SU-DHL-6 (cell line): ENCODE measurements around the gene AMOTL1.

ENCODE experiments used
- H2AFZ ChIP-seq: fragments of 200-600 bp; sonication (generic); 2 replicates; pipeline ENCODE4 v1.6.1; 2014; ENCODE audit warnings: low read depth, mild to moderate bottlenecking, moderate library complexity, mixed read lengths, antibody characterized with exemption, low read length; ENCODE audit not compliant: severe bottlenecking
- H3F3A ChIP-seq: fragments of 200-600 bp; shearing (Covaris generic); 2 replicates; pipeline ENCODE4 v1.6.0; 2016; ENCODE audit warnings: antibody characterized with exemption, mild to moderate bottlenecking; ENCODE audit not compliant: insufficient read depth
- H3K27ac ChIP-seq: fragments of 200-600 bp; sonication (generic); 2 replicates; pipeline ENCODE4 v1.5.1; 2016; ENCODE audit warnings: low read depth, mild to moderate bottlenecking, low read length, moderate library complexity, mixed read lengths
- H3K27me3 ChIP-seq: fragments of 200-600 bp; sonication (generic), shearing (Covaris generic); 2 replicates; pipeline ENCODE4 v1.6.0; 2014; ENCODE audit warnings: mild to moderate bottlenecking, low read length
- H3K36me3 ChIP-seq: fragments of 200-600 bp; sonication (generic); 2 replicates; pipeline ENCODE4 v1.6.1; 2014; ENCODE audit warnings: mild to moderate bottlenecking, low read length, mixed read lengths
- H3K4me2 ChIP-seq: fragments of 300-600, 200-600 bp; shearing (Covaris generic), sonication (generic); 2 replicates; pipeline ENCODE4 v1.6.0; 2014; ENCODE audit warnings: low read length, low read depth, mild to moderate bottlenecking; ENCODE audit not compliant: poor library complexity, severe bottlenecking
- H3K4me3 ChIP-seq: fragments of 200-600 bp; sonication (generic); 2 replicates; pipeline ENCODE4 v1.5.1; 2014; ENCODE audit warnings: antibody characterized with exemption, low read length, mild to moderate bottlenecking, mixed read lengths; ENCODE audit not compliant: insufficient read depth, poor library complexity, severe bottlenecking
- H3K79me2 ChIP-seq: fragments of 200-600 bp; sonication (generic); 2 replicates; pipeline ENCODE4 v1.6.1; 2014; ENCODE audit warnings: mild to moderate bottlenecking, low read length, moderate library complexity; ENCODE audit not compliant: insufficient read depth
- H3K9ac ChIP-seq: fragments of 200-600 bp; sonication (generic); 2 replicates; pipeline ENCODE4 v1.7.0; 2014; ENCODE audit warnings: mild to moderate bottlenecking, low read length
- H3K9me2 ChIP-seq: fragments of 200-600 bp; sonication (generic); replicated peaks from 2 replicates; pipeline ENCODE4 v1.6.1; 2014; ENCODE audit warnings: low read length; ENCODE audit not compliant: insufficient read depth
- H3K9me3 ChIP-seq: fragments of 200-600 bp; sonication (generic); 2 replicates; pipeline ENCODE4 v1.6.1; 2014; ENCODE audit warnings: low read length, mixed read lengths; ENCODE audit not compliant: insufficient read depth
- H4K20me1 ChIP-seq: fragments of 200-600 bp; sonication (generic); 2 replicates; pipeline ENCODE4 v1.6.1; 2014; ENCODE audit warnings: low read depth, mild to moderate bottlenecking, antibody characterized with exemption, low read length, moderate library complexity, mixed read lengths
- EZH2phosphoT487 ChIP-seq: fragments of 200-600 bp; sonication (generic), shearing (Covaris generic); conservative IDR thresholded peaks from 2 replicates; pipeline ENCODE4 v1.6.1; 2018; ENCODE audit warnings: mild to moderate bottlenecking, antibody characterized with exemption, low read length, moderate library complexity, mixed read lengths
- TF ChIP-seq, protein P1 (sequence below): fragments of 200-600 bp; sonication (generic); IDR thresholded peaks from one replicate; pipeline ENCODE4 v1.5.1; 2017; ENCODE audit warnings: antibody characterized with exemption, mild to moderate bottlenecking, low read length, moderate library complexity; ENCODE audit not compliant: insufficient read depth, poor library complexity, severe bottlenecking

The AMOTL1 gene

DNA sequence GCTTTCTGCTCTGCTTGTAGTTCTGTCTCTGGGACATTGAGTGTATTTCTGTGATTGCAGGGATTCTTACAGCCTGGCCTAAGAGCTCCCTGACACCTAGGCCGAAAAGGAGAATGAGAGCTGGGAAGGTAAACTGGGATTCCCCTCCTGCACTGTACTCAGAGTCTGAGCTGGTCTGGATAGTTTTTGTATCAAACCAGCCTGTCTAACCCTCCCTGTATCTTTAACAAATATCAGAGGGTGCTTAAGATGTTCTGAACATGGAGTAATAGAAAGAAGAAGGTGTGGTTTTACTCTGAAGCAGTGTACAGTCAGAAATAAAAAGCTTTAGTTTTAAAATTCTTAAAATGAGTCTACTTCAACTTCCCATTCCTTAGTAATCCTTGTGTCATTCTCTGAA is 57.3 kb downstream of the AMOTL1 start:
- TF ChIP-seq EZH2phosphoT487 = no peak
- TF ChIP-seq, protein P1, sequence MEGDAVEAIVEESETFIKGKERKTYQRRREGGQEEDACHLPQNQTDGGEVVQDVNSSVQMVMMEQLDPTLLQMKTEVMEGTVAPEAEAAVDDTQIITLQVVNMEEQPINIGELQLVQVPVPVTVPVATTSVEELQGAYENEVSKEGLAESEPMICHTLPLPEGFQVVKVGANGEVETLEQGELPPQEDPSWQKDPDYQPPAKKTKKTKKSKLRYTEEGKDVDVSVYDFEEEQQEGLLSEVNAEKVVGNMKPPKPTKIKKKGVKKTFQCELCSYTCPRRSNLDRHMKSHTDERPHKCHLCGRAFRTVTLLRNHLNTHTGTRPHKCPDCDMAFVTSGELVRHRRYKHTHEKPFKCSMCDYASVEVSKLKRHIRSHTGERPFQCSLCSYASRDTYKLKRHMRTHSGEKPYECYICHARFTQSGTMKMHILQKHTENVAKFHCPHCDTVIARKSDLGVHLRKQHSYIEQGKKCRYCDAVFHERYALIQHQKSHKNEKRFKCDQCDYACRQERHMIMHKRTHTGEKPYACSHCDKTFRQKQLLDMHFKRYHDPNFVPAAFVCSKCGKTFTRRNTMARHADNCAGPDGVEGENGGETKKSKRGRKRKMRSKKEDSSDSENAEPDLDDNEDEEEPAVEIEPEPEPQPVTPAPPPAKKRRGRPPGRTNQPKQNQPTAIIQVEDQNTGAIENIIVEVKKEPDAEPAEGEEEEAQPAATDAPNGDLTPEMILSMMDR = no peak
- Histone ChIP-seq H4K20me1 (no peaks in the 10 kb centered on the region), H3F3A (no peaks in the 10 kb centered on the region), H2AFZ (no peak overlapping the region), H3K9ac (no peak overlapping the region), H3K9me2 (no peaks in the 10 kb centered on the region), H3K36me3 (no peaks in the 10 kb centered on the region), H3K79me2 (no peaks in the 10 kb centered on the region), H3K27me3 (no peaks in the 10 kb centered on the region), H3K27ac (no peak overlapping the region), H3K4me3 (no peak overlapping the region), H3K9me3 (no peaks in the 10 kb centered on the region), H3K4me2 (no peak overlapping the region)

DNA sequence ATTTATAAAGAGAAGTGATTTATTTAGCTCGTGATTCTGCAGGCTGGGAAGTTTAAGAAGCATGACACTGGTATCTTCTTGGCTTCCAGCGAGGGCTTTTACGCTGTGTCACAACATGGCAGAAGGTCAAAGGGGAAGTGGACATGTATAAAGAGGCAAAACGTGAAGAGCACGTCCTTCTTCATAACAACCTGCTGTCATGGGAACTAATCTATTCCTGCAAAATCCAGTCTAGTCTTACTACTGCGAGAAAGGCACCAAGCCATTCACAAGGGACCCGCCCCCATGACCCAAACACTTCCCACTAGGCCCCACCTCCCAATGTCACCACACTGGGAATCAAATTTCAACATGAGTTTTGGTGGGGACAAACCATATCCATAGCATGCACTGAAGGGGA is 58.3 kb downstream of the AMOTL1 start:
- no peaks in the 10 kb centered on the region for H4K20me1 ChIP-seq
- no peaks in the 10 kb centered on the region for H3F3A ChIP-seq
- no peaks in the 10 kb centered on the region for H3K36me3 ChIP-seq
- H3K79me2 ChIP-seq = no peaks in the 10 kb centered on the region
- no peak overlapping the region for H3K27ac ChIP-seq
- H2AFZ ChIP-seq = no peak overlapping the region
- TF ChIP-seq, protein P1 = no peak
- TF ChIP-seq EZH2phosphoT487 = no peak
- no peak overlapping the region for H3K9ac ChIP-seq
- no peak overlapping the region for H3K4me2 ChIP-seq
- no peaks in the 10 kb centered on the region for H3K9me2 ChIP-seq
- no peaks in the 10 kb centered on the region for H3K27me3 ChIP-seq
- no peaks in the 10 kb centered on the region for H3K9me3 ChIP-seq
- no peak overlapping the region for H3K4me3 ChIP-seq

- H3K36me3 ChIP-seq = no peaks in the 10 kb centered on the region
Observed at GRCh38 chr11:94828088-94828487, 59.9 kb downstream of the AMOTL1 start.

More at GRCh38 chr11:94828088-94828487, 59.9 kb downstream of the AMOTL1 start:
- Histone ChIP-seq H3K4me2 (no peak overlapping the region), H4K20me1 (no peaks in the 10 kb centered on the region), H3K79me2 (no peaks in the 10 kb centered on the region), H3F3A (no peaks in the 10 kb centered on the region), H3K4me3 (no peak overlapping the region), H3K27me3 (no peaks in the 10 kb centered on the region), H3K27ac (no peak overlapping the region), H3K9me2 (no peaks in the 10 kb centered on the region), H3K9ac (no peak overlapping the region), H2AFZ (no peak overlapping the region), H3K9me3 (no peaks in the 10 kb centered on the region)
- TF ChIP-seq EZH2phosphoT487 = no peak
- TF ChIP-seq, protein P1 = no peak
